ENCODE measurements around the gene PPARG.

GRCh38 chr3:12252889-12253288 lies 36.0 kb upstream of the PPARG start:
- TF ChIP-seq, protein P1, sequence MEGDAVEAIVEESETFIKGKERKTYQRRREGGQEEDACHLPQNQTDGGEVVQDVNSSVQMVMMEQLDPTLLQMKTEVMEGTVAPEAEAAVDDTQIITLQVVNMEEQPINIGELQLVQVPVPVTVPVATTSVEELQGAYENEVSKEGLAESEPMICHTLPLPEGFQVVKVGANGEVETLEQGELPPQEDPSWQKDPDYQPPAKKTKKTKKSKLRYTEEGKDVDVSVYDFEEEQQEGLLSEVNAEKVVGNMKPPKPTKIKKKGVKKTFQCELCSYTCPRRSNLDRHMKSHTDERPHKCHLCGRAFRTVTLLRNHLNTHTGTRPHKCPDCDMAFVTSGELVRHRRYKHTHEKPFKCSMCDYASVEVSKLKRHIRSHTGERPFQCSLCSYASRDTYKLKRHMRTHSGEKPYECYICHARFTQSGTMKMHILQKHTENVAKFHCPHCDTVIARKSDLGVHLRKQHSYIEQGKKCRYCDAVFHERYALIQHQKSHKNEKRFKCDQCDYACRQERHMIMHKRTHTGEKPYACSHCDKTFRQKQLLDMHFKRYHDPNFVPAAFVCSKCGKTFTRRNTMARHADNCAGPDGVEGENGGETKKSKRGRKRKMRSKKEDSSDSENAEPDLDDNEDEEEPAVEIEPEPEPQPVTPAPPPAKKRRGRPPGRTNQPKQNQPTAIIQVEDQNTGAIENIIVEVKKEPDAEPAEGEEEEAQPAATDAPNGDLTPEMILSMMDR (IDR thresholded peaks at IDR 0.05; ENCODE audit: low read length): no peak
- no peak for TF ChIP-seq EZH2 (IDR thresholded peaks at IDR 0.05; ENCODE audit: borderline replicate concordance, low read length)
